IPS-20b (cell line): ENCODE results near the gene HPN.
A peak's percentile ranks its signal among the peaks of the same experiment; 100 is the strongest.

Experiments used
- H3K27ac ChIP-seq: one replicate; pipeline ENCODE4 v1.5.1; 2013; ENCODE audit warnings: low read length
- H3K27me3 ChIP-seq: 2 replicates; pipeline ENCODE4 v1.6.1; 2013; ENCODE audit warnings: mild to moderate bottlenecking, low read length, inconsistent platforms; ENCODE audit not compliant: insufficient read depth
- H3K36me3 ChIP-seq: 2 replicates; pipeline ENCODE4 v1.6.1; 2013; ENCODE audit warnings: low read depth, mild to moderate bottlenecking, inconsistent platforms, low read length, moderate library complexity; ENCODE audit not compliant: insufficient read depth
- H3K4me1 ChIP-seq: 2 replicates; pipeline ENCODE4 v1.6.1; 2013; ENCODE audit warnings: mild to moderate bottlenecking, control low read depth, inconsistent platforms, low read length, moderate library complexity; ENCODE audit not compliant: insufficient read depth
- H3K4me3 ChIP-seq: 2 replicates; pipeline ENCODE4 v1.5.1; 2013; ENCODE audit warnings: mild to moderate bottlenecking, low read length, inconsistent platforms
- H3K9ac ChIP-seq: 2 replicates; pipeline ENCODE4 v1.6.1; 2013; ENCODE audit warnings: low read depth, mild to moderate bottlenecking, inconsistent platforms, low read length, moderate library complexity
- H3K9me3 ChIP-seq: 2 replicates; pipeline ENCODE4 v1.6.1; 2013; ENCODE audit warnings: mild to moderate bottlenecking, low read depth, low read length, inconsistent platforms; ENCODE audit not compliant: insufficient read depth

HPN gene

DNA sequence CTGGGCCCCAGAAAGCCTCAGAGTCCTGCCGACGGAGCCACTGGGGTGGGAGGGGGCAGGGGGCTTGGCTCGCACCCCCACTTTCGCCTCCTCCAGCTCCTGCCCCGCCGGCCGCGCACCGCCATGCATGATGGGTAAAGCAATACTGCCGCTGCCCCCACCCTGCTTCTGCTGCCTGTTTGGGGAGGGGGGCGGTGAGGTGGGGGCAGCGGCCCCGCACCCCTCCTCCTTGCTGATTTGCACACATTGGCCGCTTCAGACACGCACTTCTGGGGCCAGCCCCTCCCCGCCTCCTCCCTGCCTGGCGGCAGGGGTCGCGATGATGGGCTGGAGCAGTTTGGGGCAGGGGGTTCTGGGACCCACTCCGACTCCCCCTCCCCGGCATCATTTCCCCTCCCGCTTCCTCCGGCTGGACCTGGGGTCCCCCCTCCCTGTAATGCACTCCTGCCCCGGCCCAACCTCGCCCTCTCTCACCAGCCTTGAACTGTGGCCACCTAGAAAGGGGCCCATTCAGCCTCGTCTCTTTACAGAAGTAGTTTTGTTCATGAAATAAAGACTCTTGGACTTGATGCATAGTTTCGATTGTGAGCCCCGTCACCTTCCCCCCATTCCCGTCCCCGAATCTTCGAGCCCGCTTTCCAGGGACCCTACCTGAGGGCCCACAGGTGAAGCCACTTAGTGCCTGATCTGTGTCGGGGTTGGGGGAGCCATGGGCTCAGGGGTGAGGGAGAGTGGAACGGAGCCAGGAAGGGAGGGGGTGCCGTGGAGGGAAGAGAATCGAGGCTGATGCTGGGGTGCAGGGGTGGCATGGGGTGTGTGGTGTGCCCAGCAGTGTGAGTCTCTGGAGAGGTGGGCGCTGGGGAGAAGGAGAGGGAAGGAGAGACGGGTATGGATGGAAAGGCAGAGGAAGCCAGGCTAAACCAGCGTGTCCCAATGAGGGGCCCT is 1.4 kb upstream of the HPN start:
- Histone ChIP-seq H3K4me3 (peak overlapping the region; percentile 65; the same call in 1 of the 2 replicates), H3K27me3 (no peaks in the 10 kb centered on the region), H3K9ac (peak overlapping the region; percentile 70; the same call in 1 of the 2 replicates), H3K9me3 (no peaks in the 10 kb centered on the region), H3K27ac (peak overlapping the region; percentile 42), H3K4me1 (peaks cover 16% of the 10 kb centered on the region; the same call in 1 of the 2 replicates), H3K36me3 (no peaks in the 10 kb centered on the region)

DNA sequence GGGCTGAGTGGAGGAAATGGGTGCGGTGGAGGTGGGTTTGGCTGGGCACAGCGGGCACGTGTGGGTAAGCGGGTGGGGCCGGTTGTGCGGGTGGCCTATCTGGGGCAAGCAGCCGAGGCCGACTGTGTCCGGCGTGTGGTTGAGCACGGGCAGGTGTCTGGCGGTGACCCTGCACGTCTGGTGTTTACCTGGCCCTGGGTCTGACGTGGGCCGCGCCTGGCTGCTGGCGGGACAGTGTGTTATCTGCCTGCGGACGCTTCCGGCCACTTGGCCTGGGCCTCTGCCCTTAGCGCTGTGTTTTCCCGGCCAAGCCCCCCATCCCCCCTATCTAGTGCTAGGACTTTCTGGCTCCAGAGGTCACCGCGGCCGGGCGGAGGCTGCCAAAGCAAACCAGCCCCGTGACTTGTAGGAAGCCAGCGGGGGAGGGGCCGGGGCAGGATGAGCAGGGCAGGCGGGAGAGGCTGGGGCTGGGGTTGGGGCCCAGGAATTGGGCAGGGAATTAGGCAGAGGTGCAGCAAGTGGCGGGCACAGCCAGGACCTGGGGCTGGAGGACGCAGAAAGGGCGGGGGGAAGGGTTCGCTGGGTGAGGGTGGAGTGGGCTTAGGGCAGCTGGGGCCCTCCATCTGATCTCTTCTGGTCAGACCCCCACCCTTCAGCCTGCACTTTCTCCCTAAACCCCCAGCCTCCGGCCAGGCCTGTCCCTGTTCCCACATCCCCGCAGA is 534 bp upstream of the HPN start:
- Histone ChIP-seq H3K9ac (peak overlapping the region; percentile 70; the same call in 1 of the 2 replicates), H3K27me3 (no peaks in the 10 kb centered on the region), H3K4me3 (peak overlapping the region; percentile 65; the same call in 1 of the 2 replicates), H3K9me3 (no peaks in the 10 kb centered on the region), H3K4me1 (peaks cover 18% of the 10 kb centered on the region; the same call in 1 of the 2 replicates), H3K27ac (peak overlapping the region; percentile 42), H3K36me3 (no peaks in the 10 kb centered on the region)

DNA sequence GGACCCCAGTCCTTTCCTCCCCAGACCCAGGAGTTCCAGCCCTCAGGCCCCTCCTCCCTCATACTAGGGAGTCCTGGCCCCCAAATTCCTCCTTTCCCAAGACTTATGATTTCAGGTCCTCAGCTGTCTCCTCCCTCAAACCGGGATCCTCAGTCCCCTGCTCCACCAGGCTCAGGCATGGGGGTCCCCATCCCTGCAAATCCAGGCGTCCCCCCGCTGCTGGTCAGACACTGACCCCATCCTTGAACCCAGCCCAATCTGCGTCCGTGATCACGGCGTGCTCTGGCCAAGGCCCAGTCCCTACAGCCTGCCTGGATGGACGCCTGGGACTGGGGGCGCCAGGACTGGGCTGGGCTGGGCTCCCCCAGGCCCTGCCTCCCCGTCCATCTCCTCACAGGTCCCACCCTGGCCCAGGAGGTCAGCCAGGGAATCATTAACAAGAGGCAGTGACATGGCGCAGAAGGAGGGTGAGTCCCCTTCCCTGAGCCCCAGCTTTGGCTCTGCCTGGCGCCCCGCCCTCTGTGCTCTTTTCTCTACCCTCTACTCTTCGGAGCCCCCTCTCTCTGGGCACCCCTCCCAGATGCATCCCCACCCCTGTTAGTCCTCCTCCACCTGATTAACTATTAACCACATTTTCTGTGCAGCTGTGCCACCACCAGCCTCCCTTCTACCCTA is 672 bp downstream of the HPN start:
- no peaks in the 10 kb centered on the region for H3K9me3 ChIP-seq
- H3K27ac ChIP-seq: peak overlapping the region; percentile 82
- no peaks in the 10 kb centered on the region for H3K36me3 ChIP-seq
- peak overlapping the region; percentile 80; the same call in 1 of the 2 replicates for H3K9ac ChIP-seq
- peaks cover 18% of the 10 kb centered on the region; the same call in 1 of the 2 replicates for H3K4me1 ChIP-seq
- no peaks in the 10 kb centered on the region for H3K27me3 ChIP-seq
- H3K4me3 ChIP-seq: peak overlapping the region; percentile 70

DNA sequence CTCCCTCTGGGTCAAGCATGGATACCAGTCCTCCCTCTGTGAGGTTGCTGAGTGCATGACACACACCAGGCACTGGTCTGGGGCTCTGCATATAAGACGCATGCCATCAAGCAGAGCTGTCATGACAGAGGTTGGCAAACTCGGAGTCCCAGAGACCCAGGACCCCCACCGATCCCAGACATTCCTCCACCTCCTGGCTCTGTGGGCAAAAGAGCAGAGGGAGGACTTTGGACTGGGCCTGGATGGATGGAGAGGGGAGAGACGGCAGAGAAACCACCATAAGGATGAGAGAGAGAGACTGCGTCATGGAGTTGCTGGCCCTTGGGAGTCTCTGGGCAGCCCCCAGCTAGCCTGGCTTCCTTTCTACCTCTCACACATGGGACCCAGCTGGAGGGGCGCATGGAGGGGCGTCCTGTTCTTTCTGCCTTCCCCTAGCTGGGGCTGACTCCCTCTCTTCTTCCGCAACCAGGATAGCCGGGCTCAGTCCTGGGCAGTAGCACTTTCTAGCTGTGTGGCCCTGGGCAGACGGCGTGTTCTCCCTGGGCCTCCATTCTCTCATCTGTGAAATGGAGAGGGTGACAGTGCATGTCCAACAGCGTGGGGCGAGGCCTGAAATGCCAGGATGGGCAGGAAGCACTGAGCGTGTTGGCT is 1.6 kb downstream of the HPN start:
- no peak overlapping the region for H3K9ac ChIP-seq
- H3K4me1 ChIP-seq: peaks cover 18% of the 10 kb centered on the region; the same call in 1 of the 2 replicates
- no peak overlapping the region for H3K27ac ChIP-seq
- H3K9me3 ChIP-seq: no peaks in the 10 kb centered on the region
- no peaks in the 10 kb centered on the region for H3K36me3 ChIP-seq
- no peaks in the 10 kb centered on the region for H3K27me3 ChIP-seq
- H3K4me3 ChIP-seq: no peak overlapping the region

DNA sequence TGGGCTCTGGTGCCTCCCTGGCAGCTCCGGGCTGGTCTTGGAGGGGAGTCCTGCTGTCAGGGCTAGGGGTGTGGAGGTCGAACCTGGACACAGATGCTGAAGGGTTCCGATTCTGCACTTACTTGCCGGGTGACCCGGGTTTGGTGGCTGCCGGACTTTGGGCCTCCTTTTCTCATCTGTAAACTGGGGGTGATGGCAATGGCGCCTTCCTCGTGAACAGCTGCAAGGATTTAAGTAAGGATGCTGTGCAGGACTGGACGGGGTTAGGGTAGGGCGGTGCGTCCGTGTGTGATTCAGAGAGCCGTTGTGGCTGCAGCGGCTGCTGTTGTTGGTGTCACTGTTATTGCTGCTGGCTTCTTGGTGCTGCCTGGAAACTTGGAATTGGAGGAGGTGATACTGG is 2.4 kb downstream of the HPN start:
- Histone ChIP-seq H3K27me3 (no peaks in the 10 kb centered on the region), H3K9ac (no peak overlapping the region), H3K9me3 (no peaks in the 10 kb centered on the region), H3K4me3 (no peak overlapping the region), H3K36me3 (no peaks in the 10 kb centered on the region), H3K27ac (no peak overlapping the region), H3K4me1 (peaks cover 18% of the 10 kb centered on the region; the same call in 1 of the 2 replicates)

DNA sequence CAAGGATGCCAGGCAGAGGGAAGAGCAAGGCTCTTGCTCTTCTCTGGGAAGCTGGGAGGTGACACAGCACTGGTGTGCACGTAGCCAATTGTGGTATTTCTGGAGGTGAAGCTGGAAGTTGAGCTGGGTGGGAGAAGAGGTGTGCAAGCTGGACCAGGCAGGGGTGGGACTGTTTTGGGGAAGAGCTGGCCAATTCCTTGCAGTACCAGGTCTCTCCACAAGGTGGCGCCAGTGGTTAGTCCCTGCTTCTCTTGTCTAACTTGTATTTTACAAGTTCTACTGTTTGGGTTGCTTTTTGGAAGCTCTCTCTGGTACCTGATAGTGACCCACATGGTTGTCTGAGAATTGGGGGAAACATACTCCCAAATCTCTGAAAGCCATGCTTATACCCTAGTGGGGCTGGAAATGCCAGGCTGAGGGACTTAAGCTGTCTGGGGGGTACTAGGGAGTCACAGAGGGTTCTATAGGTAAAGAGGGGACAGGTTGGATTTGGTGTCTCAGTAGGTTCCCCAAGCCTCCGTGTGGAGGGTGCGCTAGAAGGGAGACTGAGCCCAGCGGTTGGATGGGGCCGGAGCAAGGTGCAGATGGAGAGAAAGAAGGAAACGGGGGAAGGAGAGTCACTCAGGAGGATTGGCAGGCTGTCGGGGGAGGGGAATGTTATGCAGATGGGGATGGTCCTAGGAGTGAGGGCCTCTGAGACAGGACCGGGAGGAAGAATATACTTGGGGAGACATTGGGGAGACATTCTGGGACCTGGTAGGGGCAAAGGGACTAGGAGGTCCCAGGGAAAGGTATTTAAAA is 3.0 kb downstream of the HPN start:
- Histone ChIP-seq H3K9me3 (no peaks in the 10 kb centered on the region), H3K9ac (no peak overlapping the region), H3K36me3 (no peaks in the 10 kb centered on the region), H3K4me3 (no peak overlapping the region), H3K27me3 (no peaks in the 10 kb centered on the region), H3K4me1 (peaks cover 18% of the 10 kb centered on the region; the same call in 1 of the 2 replicates), H3K27ac (no peak overlapping the region)

DNA sequence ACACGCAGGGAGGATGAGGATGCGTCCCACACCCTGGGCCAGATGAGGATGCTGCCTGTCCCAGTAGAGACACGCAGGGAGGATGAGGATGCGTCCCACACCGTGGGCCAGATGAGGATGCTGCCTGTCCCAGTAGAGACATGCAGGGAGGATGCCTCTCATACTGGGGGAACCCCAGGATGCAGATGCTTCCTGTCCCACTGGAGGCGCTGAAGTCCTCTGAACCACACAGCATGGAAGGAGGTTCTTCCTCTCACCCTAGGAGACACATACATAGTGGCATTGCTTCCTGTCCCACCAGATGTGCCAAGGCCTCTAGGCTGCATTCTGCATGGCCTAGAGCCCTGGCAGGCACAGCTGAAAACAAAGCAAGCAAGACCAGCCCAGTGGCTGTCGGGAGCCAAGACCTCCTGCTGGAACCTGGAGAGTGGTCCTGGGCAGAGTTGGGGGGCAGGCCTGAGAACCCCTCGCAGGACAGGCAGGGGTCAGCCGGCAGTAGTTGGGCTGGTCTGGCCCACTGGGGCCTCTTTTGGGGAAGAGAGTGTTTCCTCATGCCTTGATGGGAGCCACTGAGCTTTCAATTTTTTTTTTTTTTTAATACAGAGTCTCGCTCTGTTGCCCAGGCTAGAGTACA is 4.3 kb downstream of the HPN start:
- no peak overlapping the region for H3K27ac ChIP-seq
- no peaks in the 10 kb centered on the region for H3K9me3 ChIP-seq
- no peaks in the 10 kb centered on the region for H3K27me3 ChIP-seq
- 0 out of 2 replicates have a peak, but pooled peaks cover 2% of the 10 kb centered on the region for H3K36me3 ChIP-seq
- H3K4me3 ChIP-seq: no peak overlapping the region
- H3K9ac ChIP-seq: no peak overlapping the region
- peaks cover 11% of the 10 kb centered on the region; the same call in 1 of the 2 replicates for H3K4me1 ChIP-seq

DNA sequence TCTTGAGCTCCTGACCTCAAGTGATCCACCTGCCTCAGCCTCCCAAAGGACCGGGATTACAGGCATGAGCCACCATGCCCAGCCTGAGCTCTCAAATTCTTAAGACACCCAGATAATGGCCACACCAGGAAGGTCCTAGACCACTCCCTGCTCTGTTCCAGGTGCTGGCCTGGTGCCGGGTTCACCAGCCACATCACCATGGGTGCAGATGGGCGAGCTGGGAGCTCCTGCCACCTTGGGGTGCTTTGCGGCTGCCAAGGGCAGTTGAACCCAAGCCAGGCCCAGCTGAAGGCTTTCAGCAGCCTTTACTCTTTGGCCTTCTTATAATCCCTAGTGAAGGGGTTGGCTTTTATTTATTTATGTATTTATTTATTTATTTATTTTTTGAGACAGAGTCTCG is 4.9 kb downstream of the HPN start:
- H3K27ac ChIP-seq: no peak overlapping the region
- no peaks in the 10 kb centered on the region for H3K9me3 ChIP-seq
- H3K27me3 ChIP-seq: no peaks in the 10 kb centered on the region
- H3K4me3 ChIP-seq: no peak overlapping the region
- H3K9ac ChIP-seq: no peak overlapping the region
- peaks cover 11% of the 10 kb centered on the region; the same call in 1 of the 2 replicates for H3K4me1 ChIP-seq
- H3K36me3 ChIP-seq: 0 out of 2 replicates have a peak, but pooled peaks cover 2% of the 10 kb centered on the region

DNA sequence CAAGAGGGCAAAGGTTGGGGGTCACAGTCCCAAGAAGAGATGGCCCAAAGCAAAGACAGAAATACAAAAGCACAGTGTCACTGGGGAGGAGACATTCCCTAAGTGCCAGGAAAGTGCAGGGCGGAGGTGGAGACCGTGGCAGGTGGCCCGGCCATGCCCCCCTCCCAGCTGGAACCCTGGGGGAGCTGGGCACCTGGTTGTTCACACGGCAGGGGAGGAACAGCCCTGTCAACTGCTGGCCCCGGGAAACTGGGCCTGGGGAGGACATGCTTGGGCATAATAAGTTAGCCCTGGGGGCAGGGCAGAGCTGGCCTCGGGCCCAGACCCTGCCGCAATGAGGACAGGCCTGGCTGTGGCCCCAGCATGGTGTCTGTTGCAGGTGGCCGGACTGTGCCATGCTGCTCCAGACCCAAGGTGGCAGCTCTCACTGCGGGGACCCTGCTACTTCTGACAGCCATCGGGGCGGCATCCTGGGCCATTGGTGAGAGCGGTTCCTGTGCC is 7.4 kb downstream of the HPN start:
- H3K27me3 ChIP-seq: no peaks in the 10 kb centered on the region
- no peak overlapping the region for H3K27ac ChIP-seq
- H3K9me3 ChIP-seq: no peaks in the 10 kb centered on the region
- peaks cover 2% of the 10 kb centered on the region; the same call in 1 of the 2 replicates for H3K4me1 ChIP-seq
- no peak overlapping the region for H3K4me3 ChIP-seq
- 0 out of 2 replicates have a peak, but pooled peaks cover 2% of the 10 kb centered on the region for H3K36me3 ChIP-seq
- no peak overlapping the region for H3K9ac ChIP-seq

DNA sequence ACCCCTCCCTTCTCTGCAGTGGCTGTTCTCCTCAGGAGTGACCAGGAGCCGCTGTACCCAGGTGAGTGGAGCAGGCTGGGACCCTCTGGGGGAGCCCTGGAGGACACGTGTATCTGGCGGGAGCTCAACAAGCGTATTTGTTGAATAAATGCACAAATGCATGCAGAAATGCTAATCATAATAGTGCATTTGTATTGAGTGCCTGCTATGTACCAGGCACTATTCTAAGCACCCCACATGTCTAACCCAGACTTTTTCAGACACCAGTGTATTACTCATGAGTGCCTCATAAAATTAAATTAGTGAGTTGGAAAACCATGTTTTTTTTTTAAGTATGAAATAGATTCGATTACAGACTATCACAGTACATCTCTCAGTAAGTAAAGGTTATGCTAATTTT is 7.9 kb downstream of the HPN start:
- Histone ChIP-seq H3K36me3 (0 out of 2 replicates have a peak, but pooled peaks cover 2% of the 10 kb centered on the region), H3K9me3 (no peaks in the 10 kb centered on the region), H3K9ac (no peak overlapping the region), H3K27ac (no peak overlapping the region), H3K27me3 (no peaks in the 10 kb centered on the region), H3K4me1 (peaks cover 2% of the 10 kb centered on the region; the same call in 1 of the 2 replicates), H3K4me3 (no peak overlapping the region)
